SK-N-SH (cell line): ENCODE results near the gene TNK2. TPM values are rescaled to one million over a fixed set of nuclear protein-coding genes. Genes with fewer than 3 reads are reported as not detected.

ENCODE experiments used
- CTCF ChIA-PET: fragments of 300-600, 350-600 bp; formaldehyde crosslinking; extraction: SDS; loops from one replicate; lab custom pipeline; 2021; lab: Yijun Ruan, JAX
- POLR2A ChIA-PET: fragments of 350-600 bp; sonication (Branson Sonifier 250); formaldehyde crosslinking; extraction: SDS; loops from one replicate; lab custom pipeline; 2020; ENCODE audit warnings: antibody characterized with exemption, inconsistent platforms; lab: Yijun Ruan, JAX
- DNase-seq: peaks from one replicate; pipeline ENCODE4 v3.0.0; 2012
- H2AFZ ChIP-seq: fragments of 200-600 bp; sonication (generic); 2 replicates; pipeline ENCODE4 v1.8.1; 2016; ENCODE audit warnings: antibody characterized with exemption, mild to moderate bottlenecking, low read depth
- H3F3A ChIP-seq: fragments of 200-600 bp; sonication (generic); replicated peaks from 2 replicates; pipeline ENCODE3; 2016; ENCODE audit warnings: antibody characterized with exemption, mild to moderate bottlenecking; ENCODE audit not compliant: insufficient read depth
- H3K27ac ChIP-seq, 2 experiments: fragments of 200-500 bp in 1 of 2; fragments of 200-600 bp in 1 of 2; sonication (Bioruptor generic) in 1 of 2; sonication (generic), shearing (Covaris generic) in 1 of 2; 2 replicates each; pipeline versions ENCODE4 v1.5.1 to v1.6.1; 2014 to 2016; ENCODE audit warnings: low read depth in 2 of 2, inconsistent platforms in 1 of 2, low read length in 1 of 2, mild to moderate bottlenecking in 1 of 2, mixed read lengths in 1 of 2
- H3K27me3 ChIP-seq: fragments of 200-600 bp; sonication (generic), shearing (Covaris generic); 2 replicates; pipeline ENCODE4 v1.6.1; 2016; ENCODE audit warnings: mixed run types; ENCODE audit not compliant: insufficient read depth
- H3K36me3 ChIP-seq, 2 experiments: fragments of 200-500 bp in 1 of 2; fragments of 200-600 bp in 1 of 2; sonication (Bioruptor generic) in 1 of 2; sonication (generic) in 1 of 2; replicated peaks in 1 of 2; 2 replicates each; pipeline versions ENCODE3 to v1.5.1; 2014 to 2016; ENCODE audit warnings: low read length in 1 of 2, mild to moderate bottlenecking in 1 of 2; ENCODE audit not compliant: insufficient read depth in 2 of 2, control insufficient read depth in 1 of 2
- H3K4me1 ChIP-seq, 2 experiments: fragments of 200-500 bp in 1 of 2; fragments of 200-600 bp in 1 of 2; sonication (Bioruptor generic) in 1 of 2; sonication (generic), shearing (Covaris generic) in 1 of 2; 2 replicates each; pipeline versions ENCODE4 v1.5.1 to v1.6.1; 2014 to 2016; ENCODE audit warnings: low read depth in 1 of 2, low read length in 1 of 2, mixed run types in 1 of 2; ENCODE audit not compliant: insufficient read depth in 2 of 2, control insufficient read depth in 1 of 2
- H3K4me2 ChIP-seq: fragments of 200-600 bp; sonication (generic), shearing (Covaris generic); 2 replicates; pipeline ENCODE4 v1.6.1; 2017; ENCODE audit warnings: mixed run types
- H3K4me3 ChIP-seq, 2 experiments: fragments of 200-500 bp in 1 of 2; fragments of 200-600 bp in 1 of 2; sonication (Bioruptor generic) in 1 of 2; sonication (generic), shearing (Covaris generic) in 1 of 2; 2 replicates each; pipeline versions ENCODE4 v1.5.1 to v1.8.1; 2014 to 2016; ENCODE audit warnings: low read depth in 2 of 2, inconsistent platforms in 1 of 2, low read length in 1 of 2, mild to moderate bottlenecking in 1 of 2, mixed read lengths in 1 of 2, moderate library complexity in 1 of 2
- H3K79me2 ChIP-seq: fragments of 200-600 bp; sonication (generic); 2 replicates; pipeline ENCODE4 v1.8.1; 2017; ENCODE audit warnings: mild to moderate bottlenecking; ENCODE audit not compliant: insufficient read depth
- H3K9ac ChIP-seq: fragments of 200-600 bp; sonication (generic); 2 replicates; pipeline ENCODE4 v1.6.1; 2017; ENCODE audit warnings: mixed run types
- H3K9me2 ChIP-seq: fragments of 200-600 bp; sonication (generic); 2 replicates; pipeline ENCODE4 v1.6.1; 2017; ENCODE audit warnings: mixed run types
- H3K9me3 ChIP-seq: fragments of 200-600 bp; sonication (generic); 2 replicates; pipeline ENCODE4 v1.6.1; 2017; ENCODE audit warnings: mixed run types, mild to moderate bottlenecking, moderate library complexity
- H4K20me1 ChIP-seq: fragments of 200-600 bp; sonication (generic); 2 replicates; pipeline ENCODE4 v1.6.1; 2017; ENCODE audit warnings: mild to moderate bottlenecking, mixed run types; ENCODE audit not compliant: insufficient read depth
- ELF1 ChIP-seq: IDR thresholded peaks from 2 replicates; pipeline ENCODE4 v1.4.0; 2012
- EP300 ChIP-seq, 2 experiments: IDR thresholded peaks; 2 replicates each; pipeline versions ENCODE4 v1.4.0 to v1.6.1; 2012; ENCODE audit warnings: borderline replicate concordance in 1 of 2, low read depth in 1 of 2, low read length in 1 of 2
- FOXJ3 ChIP-seq: sonication (generic); formaldehyde crosslinking; IDR thresholded peaks from 2 replicates; pipeline ENCODE4 v1.5.1; 2020; ENCODE audit warnings: mild to moderate bottlenecking, missing genetic modification reagents
- FOXM1 ChIP-seq: IDR thresholded peaks from 2 replicates; pipeline ENCODE4 v1.4.0; 2012; ENCODE audit warnings: low read depth, mild to moderate bottlenecking
- GABPA ChIP-seq: IDR thresholded peaks from 2 replicates; pipeline ENCODE4 v1.4.0; 2012; ENCODE audit warnings: low read depth, mild to moderate bottlenecking
- IRF3 ChIP-seq: fragments of 150-350 bp; IDR thresholded peaks from 2 replicates; pipeline ENCODE4 v1.6.1; 2016; ENCODE audit warnings: mild to moderate bottlenecking, low read depth, low read length
- NRF1 ChIP-seq: IDR thresholded peaks from 2 replicates; pipeline ENCODE4 v1.6.1; 2012; ENCODE audit warnings: low read depth, mild to moderate bottlenecking, low read length
- SIN3A ChIP-seq: IDR thresholded peaks from 2 replicates; pipeline ENCODE4 v1.6.1; 2012; ENCODE audit warnings: low read depth, mild to moderate bottlenecking, low read length, moderate library complexity, borderline replicate concordance
- TCF12 ChIP-seq: IDR thresholded peaks from 2 replicates; pipeline ENCODE4 v1.4.0; 2012
- WGBS: methylation state at CpG from one replicate; pipeline ENCODE4 v1.1.6; 2017; ENCODE audit warnings: low lambda C conversion rate; 5-methylcytosine and 5-hydroxymethylcytosine counted together
- polyA plus RNA-seq, 3 experiments: library from polyadenylated mRNA; depleted of rRNA; stranded (reverse); fragments of >200 nt; gene quantifications; 2 replicates each; pipeline ENCODE4 v1.2.3, GENCODE V29; 2012
- TF ChIP-seq, protein P1 (sequence below): IDR thresholded peaks from 2 replicates; pipeline ENCODE4 v1.4.0; 2012; ENCODE audit warnings: low read depth
- TF ChIP-seq, protein P2 (sequence below): IDR thresholded peaks from 2 replicates; pipeline ENCODE4; 2012

Gene TNK2
- polyA plus RNA-seq, 1 of the 3 experiments (the other 2 are of a cell fraction): 17.3 TPM

DNA sequence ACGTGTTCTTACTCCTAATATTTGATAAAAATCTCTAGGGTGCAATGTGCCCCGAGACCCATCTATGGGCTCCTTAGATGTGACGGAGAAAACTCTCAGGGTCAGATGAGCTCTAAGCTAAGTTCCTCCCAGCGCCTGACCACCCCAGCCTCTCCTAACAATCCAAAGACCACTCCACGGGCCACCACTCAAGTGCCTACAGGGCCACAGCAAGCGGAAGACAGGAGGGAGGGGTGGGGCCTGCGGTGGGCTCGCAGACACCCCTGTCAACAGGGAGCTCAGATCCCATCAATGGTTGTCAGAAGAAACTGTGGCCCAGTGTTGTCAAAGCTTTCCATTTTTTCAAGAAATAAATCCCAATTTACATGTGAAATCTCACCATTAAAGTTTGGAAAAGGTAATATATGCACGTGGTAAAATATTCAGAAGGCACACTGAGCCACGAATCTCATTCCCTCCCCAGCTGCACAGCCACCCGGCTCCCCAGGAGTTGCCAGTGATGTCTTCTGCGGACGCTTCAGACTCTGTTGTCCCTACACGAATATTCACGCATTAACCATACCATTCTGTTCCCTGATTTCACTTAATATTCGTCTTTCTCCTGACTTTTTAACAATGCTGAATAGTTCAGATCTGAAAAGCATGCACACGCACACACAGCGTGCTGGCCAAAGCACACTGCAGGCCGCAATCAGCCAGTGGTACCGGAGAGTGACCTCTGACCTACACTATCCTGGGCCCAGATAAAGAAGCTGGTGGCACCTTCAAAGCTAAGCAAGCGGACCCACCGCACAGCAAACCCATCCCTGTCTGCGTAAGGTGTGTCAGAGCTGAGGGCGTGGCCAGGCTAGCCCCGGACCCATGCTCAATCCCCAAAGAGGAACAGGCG lies 19.1 kb downstream of the TNK2 start:
- TF ChIP-seq FOXJ3 (CRISPR knock-in tag) (no peak), EP300 (IDR thresholded peaks at IDR 0.05; ENCODE audit: borderline replicate concordance in 1 of 2, low read depth in 1 of 2, low read length in 1 of 2) (no peak), FOXM1 (no peak), SIN3A (no peak), NRF1 (no peak)
- TF ChIP-seq, protein P1, sequence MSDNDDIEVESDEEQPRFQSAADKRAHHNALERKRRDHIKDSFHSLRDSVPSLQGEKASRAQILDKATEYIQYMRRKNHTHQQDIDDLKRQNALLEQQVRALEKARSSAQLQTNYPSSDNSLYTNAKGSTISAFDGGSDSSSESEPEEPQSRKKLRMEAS: no peak
- Histone ChIP-seq H3K79me2 (peaks cover 63% of the 10 kb centered on the region), H3K4me2 (no peak overlapping the region)

GRCh38 chr3:195888311-195888761 lies 20.0 kb downstream of the TNK2 start:
- no peaks in the 10 kb centered on the region for H3K9me2 ChIP-seq
- H3K9me3 ChIP-seq: no peaks in the 10 kb centered on the region
- no peak overlapping the region for H3K4me2 ChIP-seq
- POLR2A ChIA-PET: no interaction called here
- H3K4me3 ChIP-seq: no peak overlapping the region
- H3K27me3 ChIP-seq: no peaks in the 10 kb centered on the region
- peaks cover 4 to 12% of the 10 kb centered on the region in 2 experiments for H3K36me3 ChIP-seq
- 95% methylated on average over 17 of the region's 18 CpGs for WGBS
- H3K79me2 ChIP-seq: peaks cover 54% of the 10 kb centered on the region
- peaks cover 20 to 21% of the 10 kb centered on the region in 2 experiments; a peak in 2 of 4 replicates for H3K4me1 ChIP-seq
- CTCF ChIA-PET: interaction anchor here (1.8 to 29.0 kb wide), 2 partner anchors 23 to 32 kb away, joined by 7 to 606 read pairs; no protein-coding TSS in a partner anchor
- no peak overlapping the region for H3K9ac ChIP-seq
- H4K20me1 ChIP-seq: peaks cover 11% of the 10 kb centered on the region; the same call in 1 of the 2 replicates
- peaks cover 5% of the 10 kb centered on the region for H3F3A ChIP-seq
- TF ChIP-seq TCF12 (no peak), ELF1 (no peak), IRF3 (no peak), GABPA (no peak)
- TF ChIP-seq, protein P2, sequence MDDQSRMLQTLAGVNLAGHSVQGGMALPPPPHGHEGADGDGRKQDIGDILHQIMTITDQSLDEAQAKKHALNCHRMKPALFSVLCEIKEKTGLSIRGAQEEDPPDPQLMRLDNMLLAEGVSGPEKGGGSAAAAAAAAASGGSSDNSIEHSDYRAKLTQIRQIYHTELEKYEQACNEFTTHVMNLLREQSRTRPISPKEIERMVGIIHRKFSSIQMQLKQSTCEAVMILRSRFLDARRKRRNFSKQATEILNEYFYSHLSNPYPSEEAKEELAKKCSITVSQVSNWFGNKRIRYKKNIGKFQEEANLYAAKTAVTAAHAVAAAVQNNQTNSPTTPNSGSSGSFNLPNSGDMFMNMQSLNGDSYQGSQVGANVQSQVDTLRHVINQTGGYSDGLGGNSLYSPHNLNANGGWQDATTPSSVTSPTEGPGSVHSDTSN: no peak
- TF ChIP-seq, all 33 proteins: peak for 0
- Histone ChIP-seq H3K27ac (no peak overlapping the region), H2AFZ (no peak overlapping the region)
- DNase-seq: no peak

More for the DNA sequence above, 19.1 kb downstream of the TNK2 start:
- ChIA-PET POLR2A (no interaction called here), CTCF (interaction anchor here (1.4 to 29.0 kb wide), 4 partner anchors 9 to 33 kb away, joined by 3 to 606 read pairs (median 6); no protein-coding TSS in a partner anchor)
- WGBS: 94% methylated on average over 25 of the region's 26 CpGs
- H3K9me3 ChIP-seq: no peaks in the 10 kb centered on the region
- H3K4me1 ChIP-seq: peaks cover 26 to 29% of the 10 kb centered on the region in 2 experiments; a peak in 2 of 4 replicates
- peaks cover 0 to 6% of the 10 kb centered on the region in 2 experiments for H3K36me3 ChIP-seq
- H3K4me3 ChIP-seq: no peak overlapping the region
- no peaks in the 10 kb centered on the region for H3K9me2 ChIP-seq
- no peaks in the 10 kb centered on the region for H3K27me3 ChIP-seq
- no peak overlapping the region for H3K9ac ChIP-seq
- DNase-seq: no peak
- no peak overlapping the region for H3K27ac ChIP-seq
- no peak overlapping the region for H2AFZ ChIP-seq
- H3F3A ChIP-seq: peaks cover 14% of the 10 kb centered on the region
- peaks cover 19% of the 10 kb centered on the region; the same call in 1 of the 2 replicates for H4K20me1 ChIP-seq
